GM12878 (cell line): ENCODE data around the gene BIRC3. TPM values are rescaled to one million over a fixed set of nuclear protein-coding genes. Genes with fewer than 3 reads are reported as not detected.

ENCODE experiments used
- BACH1 ChIP-seq: fragments of 450-650 bp; IDR thresholded peaks from 2 replicates; pipeline ENCODE4 v1.6.1; 2017; ENCODE audit warnings: mild to moderate bottlenecking, borderline replicate concordance
- BCL11A ChIP-seq: IDR thresholded peaks from 2 replicates; pipeline ENCODE4 v1.6.1; 2011; ENCODE audit warnings: low read depth, low read length
- BHLHE40 ChIP-seq, 2 experiments: fragments of 450-650 bp in 1 of 2; IDR thresholded peaks; 2 replicates each; pipeline ENCODE4 v1.6.1; 2011 to 2017; ENCODE audit warnings: low read depth in 2 of 2, borderline replicate concordance in 1 of 2, improper control_type of control experiment in 1 of 2, low read length in 1 of 2, mild to moderate bottlenecking in 1 of 2
- CBX5 ChIP-seq: sonication (generic); IDR thresholded peaks from 2 replicates; pipeline ENCODE4 v1.6.1; 2016; ENCODE audit warnings: low read depth, moderate library complexity, mild to moderate bottlenecking, inconsistent platforms
- CREM ChIP-seq: IDR thresholded peaks from 2 replicates; pipeline ENCODE4 v1.6.1; 2014; ENCODE audit warnings: antibody characterized with exemption, low read depth
- FOXK2 ChIP-seq: fragments of 450-650 bp; IDR thresholded peaks from 2 replicates; pipeline ENCODE4 v1.6.1; 2017; ENCODE audit warnings: mild to moderate bottlenecking, moderate library complexity
- IKZF2 ChIP-seq, 2 experiments: fragments of 450-650 bp; IDR thresholded peaks; 2 replicates each; pipeline ENCODE4 v1.6.1; 2017; ENCODE audit warnings: mild to moderate bottlenecking in 2 of 2, moderate library complexity in 2 of 2
- MEF2A ChIP-seq: IDR thresholded peaks from 2 replicates; pipeline ENCODE4 v1.6.1; 2011; ENCODE audit warnings: low read depth, mild to moderate bottlenecking, low read length, moderate library complexity; ENCODE audit not compliant: insufficient read depth
- MEF2B ChIP-seq: fragments of 450-650 bp; IDR thresholded peaks from 2 replicates; pipeline ENCODE4 v1.6.1; 2018; ENCODE audit warnings: mild to moderate bottlenecking, moderate library complexity; ENCODE audit not compliant: partially characterized antibody, poor library complexity, severe bottlenecking
- PKNOX1 ChIP-seq: fragments of 450-650 bp; IDR thresholded peaks from 2 replicates; pipeline ENCODE4 v1.6.1; 2016; ENCODE audit warnings: mild to moderate bottlenecking
- POLR2AphosphoS2 ChIP-seq: IDR thresholded peaks from 2 replicates; pipeline ENCODE4 v1.6.1; 2011; ENCODE audit warnings: low read depth, mild to moderate bottlenecking, low read length, improper control_type of control experiment, moderate library complexity
- RAD21 ChIP-seq: IDR thresholded peaks from 2 replicates; pipeline ENCODE4 v1.6.1; 2011; ENCODE audit warnings: mild to moderate bottlenecking, low read depth, low read length, moderate library complexity; ENCODE audit not compliant: insufficient read depth
- SMAD5 ChIP-seq: IDR thresholded peaks from 2 replicates; pipeline ENCODE4 v1.6.1; 2016; ENCODE audit warnings: antibody characterized with exemption, low read depth
- SUPT20H ChIP-seq: IDR thresholded peaks from 2 replicates; pipeline ENCODE4 v1.6.1; 2011; ENCODE audit warnings: low read depth, mild to moderate bottlenecking, low read length, moderate library complexity, borderline replicate concordance; ENCODE audit not compliant: control insufficient read depth
- TBL1XR1 ChIP-seq: IDR thresholded peaks from 2 replicates; pipeline ENCODE4 v1.6.1; 2012; ENCODE audit warnings: low read depth, low read length, improper control_type of control experiment
- YY1 ChIP-seq: IDR thresholded peaks from 2 replicates; pipeline ENCODE4 v1.6.1; 2011; ENCODE audit warnings: low read depth, mild to moderate bottlenecking, low read length
- ZNF24 ChIP-seq: fragments of 450-650 bp; IDR thresholded peaks from 2 replicates; pipeline ENCODE4 v1.6.1; 2017; ENCODE audit warnings: antibody characterized with exemption, mild to moderate bottlenecking
- polyA plus RNA-seq, 11 experiments: library from polyadenylated mRNA; depleted of rRNA in 4 of 11; unstranded in 6 of 11; stranded (reverse) in 5 of 11; fragments of >200 nt; fragmentation: Nextera tagmentation in 4 of 11; fragmentation: Illumina TruSeq in 1 of 11; extraction: Ambion mirVana in 4 of 11; extraction: Trizol in 1 of 11; gene quantifications; 1 replicate in 1 of 11; 2 replicates in 10 of 11; pipeline versions ENCODE4 v1.2.1 to v1.2.3, GENCODE V29; 2011 to 2016; ENCODE audit warnings: inconsistent platforms in 2 of 11, missing spikeins in 2 of 11, low read depth in 1 of 11
- total RNA-seq, 4 experiments: library from RNA; depleted of rRNA in 3 of 4; stranded (reverse); fragments of >200 nt in 3 of 4; fragmentation: Illumina TruSeq in 1 of 4; extraction: Trizol in 1 of 4; gene quantifications; 2 replicates each; pipeline versions ENCODE4 v1.2.1 to v1.2.3, GENCODE V29; 2013 to 2021
- TF ChIP-seq, protein P1 (sequence below): fragments of 450-650 bp; formaldehyde crosslinking; IDR thresholded peaks from 2 replicates; pipeline ENCODE4 v1.4.0; 2020; ENCODE audit warnings: mild to moderate bottlenecking, moderate library complexity
- TF ChIP-seq, protein P2 (sequence below): IDR thresholded peaks from 2 replicates; pipeline ENCODE4 v1.6.1; 2012; ENCODE audit warnings: low read length, inconsistent platforms
- TF ChIP-seq, protein P3 (sequence below): IDR thresholded peaks from 2 replicates; pipeline ENCODE4 v1.6.1; 2012; ENCODE audit warnings: low read depth, low read length, improper control_type of control experiment
- TF ChIP-seq, protein P4 (sequence below): fragments of 450-650 bp; IDR thresholded peaks from 2 replicates; pipeline ENCODE4 v1.6.1; 2017; ENCODE audit warnings: borderline replicate concordance

Gene BIRC3
- total and polyA plus RNA-seq, 10 of the 15 experiments (the other 5 are each of a cell fraction or from before 2014, with no cell fraction given) = 42.1 to 351 (median 83.7) TPM

- TF ChIP-seq, protein P1, sequence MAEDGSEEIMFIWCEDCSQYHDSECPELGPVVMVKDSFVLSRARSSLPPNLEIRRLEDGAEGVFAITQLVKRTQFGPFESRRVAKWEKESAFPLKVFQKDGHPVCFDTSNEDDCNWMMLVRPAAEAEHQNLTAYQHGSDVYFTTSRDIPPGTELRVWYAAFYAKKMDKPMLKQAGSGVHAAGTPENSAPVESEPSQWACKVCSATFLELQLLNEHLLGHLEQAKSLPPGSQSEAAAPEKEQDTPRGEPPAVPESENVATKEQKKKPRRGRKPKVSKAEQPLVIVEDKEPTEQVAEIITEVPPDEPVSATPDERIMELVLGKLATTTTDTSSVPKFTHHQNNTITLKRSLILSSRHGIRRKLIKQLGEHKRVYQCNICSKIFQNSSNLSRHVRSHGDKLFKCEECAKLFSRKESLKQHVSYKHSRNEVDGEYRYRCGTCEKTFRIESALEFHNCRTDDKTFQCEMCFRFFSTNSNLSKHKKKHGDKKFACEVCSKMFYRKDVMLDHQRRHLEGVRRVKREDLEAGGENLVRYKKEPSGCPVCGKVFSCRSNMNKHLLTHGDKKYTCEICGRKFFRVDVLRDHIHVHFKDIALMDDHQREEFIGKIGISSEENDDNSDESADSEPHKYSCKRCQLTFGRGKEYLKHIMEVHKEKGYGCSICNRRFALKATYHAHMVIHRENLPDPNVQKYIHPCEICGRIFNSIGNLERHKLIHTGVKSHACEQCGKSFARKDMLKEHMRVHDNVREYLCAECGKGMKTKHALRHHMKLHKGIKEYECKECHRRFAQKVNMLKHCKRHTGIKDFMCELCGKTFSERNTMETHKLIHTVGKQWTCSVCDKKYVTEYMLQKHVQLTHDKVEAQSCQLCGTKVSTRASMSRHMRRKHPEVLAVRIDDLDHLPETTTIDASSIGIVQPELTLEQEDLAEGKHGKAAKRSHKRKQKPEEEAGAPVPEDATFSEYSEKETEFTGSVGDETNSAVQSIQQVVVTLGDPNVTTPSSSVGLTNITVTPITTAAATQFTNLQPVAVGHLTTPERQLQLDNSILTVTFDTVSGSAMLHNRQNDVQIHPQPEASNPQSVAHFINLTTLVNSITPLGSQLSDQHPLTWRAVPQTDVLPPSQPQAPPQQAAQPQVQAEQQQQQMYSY (CRISPR knock-in tag) = no peak
- TF ChIP-seq POLR2AphosphoS2 = no peak
- peak; percentile 56; the same call in 1 of the 2 replicates for TF ChIP-seq MEF2A
- TF ChIP-seq, protein P2, sequence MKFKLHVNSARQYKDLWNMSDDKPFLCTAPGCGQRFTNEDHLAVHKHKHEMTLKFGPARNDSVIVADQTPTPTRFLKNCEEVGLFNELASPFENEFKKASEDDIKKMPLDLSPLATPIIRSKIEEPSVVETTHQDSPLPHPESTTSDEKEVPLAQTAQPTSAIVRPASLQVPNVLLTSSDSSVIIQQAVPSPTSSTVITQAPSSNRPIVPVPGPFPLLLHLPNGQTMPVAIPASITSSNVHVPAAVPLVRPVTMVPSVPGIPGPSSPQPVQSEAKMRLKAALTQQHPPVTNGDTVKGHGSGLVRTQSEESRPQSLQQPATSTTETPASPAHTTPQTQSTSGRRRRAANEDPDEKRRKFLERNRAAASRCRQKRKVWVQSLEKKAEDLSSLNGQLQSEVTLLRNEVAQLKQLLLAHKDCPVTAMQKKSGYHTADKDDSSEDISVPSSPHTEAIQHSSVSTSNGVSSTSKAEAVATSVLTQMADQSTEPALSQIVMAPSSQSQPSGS = peak; percentile 46; the same call in 1 of the 2 replicates
- TF ChIP-seq RAD21 = no peak
- TF ChIP-seq BHLHE40 (IDR thresholded peaks at IDR 0.05; ENCODE audit: borderline replicate concordance in 1 of 2, low read depth in 2 of 2, low read length in 1 of 2) = peak; percentile 65 to 70; a peak in 3 of 4 replicates
- TF ChIP-seq, protein P3, sequence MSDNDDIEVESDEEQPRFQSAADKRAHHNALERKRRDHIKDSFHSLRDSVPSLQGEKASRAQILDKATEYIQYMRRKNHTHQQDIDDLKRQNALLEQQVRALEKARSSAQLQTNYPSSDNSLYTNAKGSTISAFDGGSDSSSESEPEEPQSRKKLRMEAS = 0 out of 2 replicates have a peak, but pooled peaks have one; percentile 32
- TF ChIP-seq TBL1XR1 = no peak; the same call in 1 of the 2 replicates
- TF ChIP-seq ZNF24 = peak; percentile 92
- peak; percentile 16; the same call in 1 of the 2 replicates for TF ChIP-seq BACH1
- peak; percentile 53; the same call in 1 of the 2 replicates for TF ChIP-seq CREM
- peak; percentile 80 to 84; a peak in 3 of 4 replicates for TF ChIP-seq IKZF2 (IDR thresholded peaks at IDR 0.05)
- peak; percentile 76 for TF ChIP-seq YY1
- TF ChIP-seq SMAD5 = no peak
- TF ChIP-seq MEF2B = peak; percentile 54
- TF ChIP-seq BCL11A = peak; percentile 39; the same call in 1 of the 2 replicates
- TF ChIP-seq PKNOX1 = peak; percentile 51; the same call in 1 of the 2 replicates
- peak; percentile 93 for TF ChIP-seq CBX5
- no peak for TF ChIP-seq SUPT20H
- TF ChIP-seq FOXK2 = no peak
- TF ChIP-seq, protein P4, sequence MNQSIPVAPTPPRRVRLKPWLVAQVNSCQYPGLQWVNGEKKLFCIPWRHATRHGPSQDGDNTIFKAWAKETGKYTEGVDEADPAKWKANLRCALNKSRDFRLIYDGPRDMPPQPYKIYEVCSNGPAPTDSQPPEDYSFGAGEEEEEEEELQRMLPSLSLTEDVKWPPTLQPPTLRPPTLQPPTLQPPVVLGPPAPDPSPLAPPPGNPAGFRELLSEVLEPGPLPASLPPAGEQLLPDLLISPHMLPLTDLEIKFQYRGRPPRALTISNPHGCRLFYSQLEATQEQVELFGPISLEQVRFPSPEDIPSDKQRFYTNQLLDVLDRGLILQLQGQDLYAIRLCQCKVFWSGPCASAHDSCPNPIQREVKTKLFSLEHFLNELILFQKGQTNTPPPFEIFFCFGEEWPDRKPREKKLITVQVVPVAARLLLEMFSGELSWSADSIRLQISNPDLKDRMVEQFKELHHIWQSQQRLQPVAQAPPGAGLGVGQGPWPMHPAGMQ = no peak
Observed at GRCh38 chr11:102368472-102368871, 51.2 kb downstream of the BIRC3 start (continued).
